B cell (primary cell): ENCODE data around the gene C15orf62.

ENCODE experiments used
- CTCF ChIP-seq: fragments of 200-600 bp; IDR thresholded peaks from one replicate; pipeline ENCODE4 v1.8.0; 2022; ENCODE audit warnings: antibody characterized with exemption, mild to moderate bottlenecking
- EZH2 ChIP-seq: IDR thresholded peaks from 2 replicates; pipeline ENCODE4 v1.6.1; 2012; ENCODE audit warnings: borderline replicate concordance, low read depth, mild to moderate bottlenecking, moderate library complexity, low read length; ENCODE audit not compliant: insufficient read depth, poor library complexity, severe bottlenecking

DNA sequence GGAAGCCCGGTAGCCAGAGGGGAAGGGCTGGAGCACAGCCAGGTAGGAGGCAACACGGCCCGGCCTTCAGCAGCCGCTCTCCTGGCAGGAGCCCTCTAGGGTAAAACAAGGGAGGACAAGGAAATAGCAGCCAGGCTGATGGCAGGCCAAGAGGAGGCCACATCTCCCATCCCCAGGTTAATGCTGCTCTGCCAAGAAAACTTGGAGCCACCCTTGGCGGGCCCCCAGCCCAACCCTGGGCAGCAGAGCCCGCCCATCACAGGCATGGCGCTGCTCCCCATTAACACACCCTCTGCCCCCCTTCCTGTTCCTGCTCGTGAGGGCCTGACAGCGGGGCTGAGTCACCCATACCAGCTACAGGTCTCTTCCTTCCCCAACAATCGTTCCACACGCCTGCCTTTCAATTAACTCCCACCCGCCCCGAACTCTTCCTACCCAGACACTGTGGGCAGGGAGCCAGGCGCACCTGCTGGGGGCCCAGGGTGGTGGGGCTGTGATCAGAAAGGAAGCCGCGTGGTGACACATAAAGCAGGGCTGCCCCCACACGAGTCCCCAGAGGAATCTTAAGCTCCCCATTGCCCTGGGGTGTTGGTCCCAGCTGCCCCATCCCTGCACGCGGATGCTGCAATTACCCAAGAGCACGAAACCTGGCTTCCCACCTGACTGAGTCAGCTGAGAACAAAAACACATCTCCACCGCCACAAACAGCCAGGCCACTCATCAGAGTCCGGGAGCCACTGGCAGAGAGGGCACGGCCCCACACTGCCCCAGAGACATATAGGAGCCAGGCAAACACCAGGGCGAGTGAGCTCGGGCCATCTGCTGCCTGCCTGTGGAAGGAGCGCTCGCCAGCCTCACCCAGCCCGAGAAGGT lies at the start of gene C15orf62:
- TF ChIP-seq CTCF, result no peak
- no peak for TF ChIP-seq EZH2
